Measurements from ENCODE around the gene PEX11G.

DNA sequence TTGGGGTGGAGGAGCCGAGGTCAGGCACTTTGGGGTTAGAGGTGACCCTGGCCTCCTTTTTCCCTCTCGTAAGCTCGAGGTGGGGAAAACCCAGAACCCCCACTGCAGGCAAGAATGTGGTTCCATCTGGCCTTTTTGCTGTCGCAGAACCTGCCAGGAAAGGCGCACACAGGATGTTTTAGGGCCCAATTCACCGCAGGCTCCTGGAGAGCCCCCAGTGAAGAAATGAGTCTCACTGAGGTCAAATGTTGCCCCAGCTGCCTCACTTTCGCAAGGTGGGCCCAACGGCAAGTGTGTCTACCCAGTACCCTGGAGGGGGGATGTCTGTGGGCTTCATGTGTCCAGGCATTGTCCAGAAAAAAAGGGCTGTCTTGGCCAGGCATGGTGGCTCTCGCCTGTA is 61.8 kb downstream of the PEX11G start:
- TF ChIP-seq, protein P1, sequence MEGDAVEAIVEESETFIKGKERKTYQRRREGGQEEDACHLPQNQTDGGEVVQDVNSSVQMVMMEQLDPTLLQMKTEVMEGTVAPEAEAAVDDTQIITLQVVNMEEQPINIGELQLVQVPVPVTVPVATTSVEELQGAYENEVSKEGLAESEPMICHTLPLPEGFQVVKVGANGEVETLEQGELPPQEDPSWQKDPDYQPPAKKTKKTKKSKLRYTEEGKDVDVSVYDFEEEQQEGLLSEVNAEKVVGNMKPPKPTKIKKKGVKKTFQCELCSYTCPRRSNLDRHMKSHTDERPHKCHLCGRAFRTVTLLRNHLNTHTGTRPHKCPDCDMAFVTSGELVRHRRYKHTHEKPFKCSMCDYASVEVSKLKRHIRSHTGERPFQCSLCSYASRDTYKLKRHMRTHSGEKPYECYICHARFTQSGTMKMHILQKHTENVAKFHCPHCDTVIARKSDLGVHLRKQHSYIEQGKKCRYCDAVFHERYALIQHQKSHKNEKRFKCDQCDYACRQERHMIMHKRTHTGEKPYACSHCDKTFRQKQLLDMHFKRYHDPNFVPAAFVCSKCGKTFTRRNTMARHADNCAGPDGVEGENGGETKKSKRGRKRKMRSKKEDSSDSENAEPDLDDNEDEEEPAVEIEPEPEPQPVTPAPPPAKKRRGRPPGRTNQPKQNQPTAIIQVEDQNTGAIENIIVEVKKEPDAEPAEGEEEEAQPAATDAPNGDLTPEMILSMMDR (IDR thresholded peaks at IDR 0.05; ENCODE audit: poor library complexity): no peak
- TF ChIP-seq EZH2 (IDR thresholded peaks at IDR 0.05; ENCODE audit: borderline replicate concordance) (no peak), EZH2phosphoT487 (IDR thresholded peaks at IDR 0.05; ENCODE audit: low read depth, severe bottlenecking, unreplicated experiment) (no peak)
